Keratinocyte (primary cell): ENCODE data around the gene MIOX. TPM values are rescaled to one million over a fixed set of nuclear protein-coding genes. Genes with fewer than 3 reads are reported as not detected.
A peak's percentile ranks its signal among the peaks of the same experiment; 100 is the strongest.

ENCODE experiments used
- DNase-seq: peaks from one replicate; pipeline ENCODE4 v3.0.0-alpha.2; 2011; ENCODE audit warnings: low read depth, missing footprints, low spot score
- FAIRE-seq: peaks from 2 replicates; lab custom pipeline; 2011; peaks lifted over from hg19 to GRCh38; lab: Jason Lieb, UNC
- H2AFZ ChIP-seq: 2 replicates; pipeline ENCODE4 v1.6.0; 2012; ENCODE audit warnings: low read length, control low read depth, inconsistent platforms; ENCODE audit not compliant: control insufficient read depth
- H3K27ac ChIP-seq: 2 replicates; pipeline ENCODE4 v1.5.1; 2011; ENCODE audit warnings: low read length; ENCODE audit not compliant: control insufficient read depth, insufficient read depth
- H3K27me3 ChIP-seq: 3 replicates; pipeline ENCODE4 v1.6.0; 2011; ENCODE audit warnings: low read length; ENCODE audit not compliant: control insufficient read depth, insufficient read depth; ENCODE audit errors: extremely low read depth
- H3K36me3 ChIP-seq, 2 experiments: 2 replicates in 1 of 2; 3 replicates in 1 of 2; pipeline ENCODE4 v1.5.1; 2011; ENCODE audit warnings: low read length in 2 of 2, mild to moderate bottlenecking in 1 of 2; ENCODE audit not compliant: control insufficient read depth in 2 of 2, insufficient read depth in 2 of 2; ENCODE audit errors: extremely low read depth in 1 of 2
- H3K4me1 ChIP-seq: 3 replicates; pipeline ENCODE4 v1.5.1; 2011; ENCODE audit warnings: low read length; ENCODE audit not compliant: control insufficient read depth, insufficient read depth; ENCODE audit errors: extremely low read depth
- H3K4me2 ChIP-seq: 3 replicates; pipeline ENCODE4 v1.6.0; 2011; ENCODE audit warnings: low read depth, low read length; ENCODE audit not compliant: control insufficient read depth, insufficient read depth; ENCODE audit errors: extremely low read depth
- H3K4me3 ChIP-seq, 3 experiments: fragments of 200-600 bp in 1 of 3; sonication (generic) in 1 of 3; 2 replicates in 2 of 3; 3 replicates in 1 of 3; pipeline ENCODE4 v1.5.1; 2011 to 2016; ENCODE audit warnings: low read length in 3 of 3, mild to moderate bottlenecking in 3 of 3, control low read depth in 2 of 3, inconsistent platforms in 1 of 3, low read depth in 1 of 3, mixed read lengths in 1 of 3, mixed run types in 1 of 3, moderate library complexity in 1 of 3; ENCODE audit not compliant: control insufficient read depth in 2 of 3, insufficient read depth in 2 of 3; ENCODE audit errors: extremely low read depth in 1 of 3
- H3K79me2 ChIP-seq: 2 replicates; pipeline ENCODE4 v1.6.0; 2012; ENCODE audit warnings: low read length; ENCODE audit not compliant: control insufficient read depth, insufficient read depth
- H3K9ac ChIP-seq: 3 replicates; pipeline ENCODE4 v1.6.0; 2011; ENCODE audit warnings: low read length; ENCODE audit not compliant: control insufficient read depth, insufficient read depth; ENCODE audit errors: extremely low read depth
- H3K9me1 ChIP-seq: 3 replicates; pipeline ENCODE4 v1.6.0; 2011; ENCODE audit warnings: low read length; ENCODE audit not compliant: control insufficient read depth, insufficient read depth; ENCODE audit errors: extremely low read depth
- H3K9me3 ChIP-seq: 2 replicates; pipeline ENCODE4 v1.5.1; 2012; ENCODE audit warnings: low read depth, low read length; ENCODE audit not compliant: control insufficient read depth
- H4K20me1 ChIP-seq: 3 replicates; pipeline ENCODE4 v1.6.0; 2011; ENCODE audit warnings: low read length; ENCODE audit not compliant: control insufficient read depth, insufficient read depth; ENCODE audit errors: extremely low read depth
- CTCF ChIP-seq, 3 experiments: IDR thresholded peaks in 1 of 3; conservative IDR thresholded peaks in 1 of 3; optimal IDR thresholded peaks in 1 of 3; 2 replicates in 2 of 3; 3 replicates in 1 of 3; pipeline versions ENCODE3 to v1.5.1; 2011; ENCODE audit warnings: low read length in 3 of 3, mild to moderate bottlenecking in 3 of 3, moderate library complexity in 2 of 3, control low read depth in 1 of 3, inconsistent platforms in 1 of 3; ENCODE audit not compliant: insufficient read depth in 2 of 3; ENCODE audit errors: extremely low read depth in 1 of 3
- EZH2 ChIP-seq: IDR thresholded peaks from one replicate; pipeline ENCODE4 v1.6.1; 2012; ENCODE audit warnings: inconsistent platforms, mild to moderate bottlenecking, low read length, moderate library complexity
- dilution Hi-C: fragments of 300-500 bp; cut with MboI; formaldehyde crosslinking; loops from one replicate; pipeline ENCODE4 v1.7.0; 2020; ENCODE audit warnings: low sequenced_read_pairs; ENCODE audit not compliant: extremely low pct_ligation_motif_present
- polyA plus RNA-seq, 5 experiments: library from polyadenylated mRNA; depleted of rRNA in 3 of 5; stranded (reverse) in 3 of 5; stranded (forward) in 1 of 5; unstranded in 1 of 5; fragments of >200 nt; gene quantifications; 1 replicate in 1 of 5; 2 replicates in 3 of 5; 3 replicates in 1 of 5; pipeline versions ENCODE4 v1.2.1 to v1.2.3, GENCODE V29; 2011 to 2012; ENCODE audit warnings: missing spikeins in 2 of 5, low read depth in 1 of 5, low replicate concordance in 1 of 5

Gene MIOX
- polyA plus RNA-seq, 1 donor (not counting 4 experiments of a cell fraction or from before 2014, with no cell fraction given): not detected

DNA sequence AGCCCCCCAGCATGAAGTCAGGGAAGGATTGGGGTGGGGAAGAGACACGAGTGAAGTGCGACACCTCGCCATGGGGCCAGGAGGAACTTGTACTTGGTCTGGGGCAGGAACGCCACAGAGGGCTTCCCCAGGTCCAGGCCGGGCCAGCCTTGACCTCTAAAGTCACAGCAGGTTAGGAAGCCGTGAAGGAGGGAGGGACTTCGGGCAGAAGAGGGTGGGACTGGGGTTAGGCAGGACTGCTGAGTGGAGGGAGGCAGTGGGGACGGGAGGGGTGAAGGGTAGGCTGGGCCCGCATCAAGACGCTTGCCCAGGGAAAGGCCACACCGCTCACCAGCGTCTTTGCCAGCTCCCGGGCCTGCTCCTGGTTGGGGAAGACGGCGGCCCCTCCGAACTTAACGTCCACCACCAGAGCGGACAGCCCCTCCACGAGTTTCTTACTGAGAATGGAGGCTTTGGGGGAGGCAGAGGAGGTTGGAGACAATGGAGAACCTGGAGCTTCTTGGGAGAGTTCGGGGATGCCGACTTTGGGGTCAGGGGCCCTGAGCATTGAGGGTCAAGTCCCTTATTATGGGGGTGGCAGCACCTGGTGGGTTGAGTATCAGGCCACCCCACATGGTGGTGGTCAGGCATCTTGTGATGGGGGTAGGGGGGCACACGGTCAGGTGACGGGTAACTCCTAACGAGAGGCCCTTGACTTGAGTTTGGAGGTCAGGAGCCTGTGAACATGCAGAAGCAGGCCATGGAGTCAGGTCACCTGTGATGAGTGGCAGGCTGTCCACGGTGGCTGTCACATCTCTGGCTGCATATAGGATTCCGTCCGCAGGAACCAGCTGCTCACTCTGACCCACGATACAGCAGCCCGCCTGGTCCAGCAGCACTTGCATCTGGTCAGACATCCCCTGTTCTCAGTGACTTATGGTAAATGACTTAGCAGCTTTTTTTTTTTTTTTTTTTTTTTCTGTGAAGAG is 40.5 kb downstream of the MIOX start:
- Histone ChIP-seq H3K27ac (peak overlapping the region; percentile 70), H3K79me2 (peaks cover 24% of the 10 kb centered on the region), H3K36me3 (peaks cover 12 to 19% of the 10 kb centered on the region in 2 experiments), H3K27me3 (peaks cover 11% of the 10 kb centered on the region), H3K9me3 (no peaks in the 10 kb centered on the region), H3K4me2 (peak overlapping the region; percentile 69), H2AFZ (peak overlapping the region; percentile 3), H3K4me3 (peak overlapping the region; percentile 72 to 81 (median 79)), H3K4me1 (peaks cover 21% of the 10 kb centered on the region), H3K9ac (peak overlapping the region; percentile 85), H3K9me1 (no peaks in the 10 kb centered on the region), H4K20me1 (no peaks in the 10 kb centered on the region)
- dilution Hi-C loops: no loop called here
- DNase-seq (no peak), FAIRE-seq (no peak)
- TF ChIP-seq CTCF (optimal IDR thresholded peaks at IDR 0.05 in 1 of 3, IDR thresholded peaks at IDR 0.05 in 1 of 3, conservative IDR thresholded peaks at IDR 0.05 in 1 of 3; ENCODE audit: extremely low read depth in 1 of 3, insufficient read depth in 2 of 3, low read length in 3 of 3) (no peak), EZH2 (no peak)

- FAIRE-seq (no peak), DNase-seq (no peak)
- Histone ChIP-seq H3K27ac (no peak overlapping the region), H2AFZ (no peak overlapping the region), H3K9ac (no peak overlapping the region), H3K4me1 (peaks cover 21% of the 10 kb centered on the region), H4K20me1 (no peaks in the 10 kb centered on the region), H3K4me2 (no peak overlapping the region), H3K79me2 (peaks cover 19% of the 10 kb centered on the region), H3K9me1 (no peaks in the 10 kb centered on the region), H3K36me3 (peaks cover 7 to 11% of the 10 kb centered on the region in 2 experiments), H3K27me3 (peaks cover 11% of the 10 kb centered on the region), H3K4me3 (no peak overlapping the region), H3K9me3 (no peaks in the 10 kb centered on the region)
- no peak for TF ChIP-seq EZH2
- TF ChIP-seq CTCF (optimal IDR thresholded peaks at IDR 0.05 in 1 of 3, IDR thresholded peaks at IDR 0.05 in 1 of 3, conservative IDR thresholded peaks at IDR 0.05 in 1 of 3; ENCODE audit: extremely low read depth in 1 of 3, insufficient read depth in 2 of 3, low read length in 3 of 3): no peak
- dilution Hi-C loops: no loop called here
These were observed 41.4 kb downstream of the MIOX start for GRCh38 chr22:50527921-50528681.
